ENCODE measurements around the gene OXNAD1. TPM values are rescaled to one million over a fixed set of nuclear protein-coding genes. Genes with fewer than 3 reads are reported as not detected.

OXNAD1 gene
- total RNA-seq, 2 experiments from 2014 or later: 26.9 to 27.1 TPM

DNA sequence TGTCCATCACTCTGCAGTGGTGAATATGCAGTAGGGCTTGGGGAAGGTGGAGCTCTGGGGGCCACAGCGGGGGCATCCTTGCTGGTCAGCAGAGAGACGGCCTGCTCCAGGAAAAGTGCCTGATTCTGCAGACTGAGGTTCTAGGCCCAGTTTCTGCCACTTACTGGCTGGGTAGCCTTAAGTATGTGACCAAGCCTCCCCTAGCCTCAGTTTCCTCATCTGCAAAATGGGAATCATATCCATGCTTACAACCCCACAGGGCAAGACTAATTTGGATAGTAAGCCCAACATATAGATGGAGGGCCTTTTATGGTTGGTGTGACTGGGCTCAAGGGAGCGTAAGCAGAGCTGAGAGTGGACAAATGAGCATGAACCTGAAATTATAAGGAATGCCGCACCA lies 60.8 kb downstream of the OXNAD1 start:
- no peak overlapping the region for H3K27ac Mint-ChIP-seq
- POLR2A ChIA-PET: no interaction called here
- peaks cover 54% of the 10 kb centered on the region for H3K36me3 Mint-ChIP-seq (ENCODE audit: low read depth)

DNA sequence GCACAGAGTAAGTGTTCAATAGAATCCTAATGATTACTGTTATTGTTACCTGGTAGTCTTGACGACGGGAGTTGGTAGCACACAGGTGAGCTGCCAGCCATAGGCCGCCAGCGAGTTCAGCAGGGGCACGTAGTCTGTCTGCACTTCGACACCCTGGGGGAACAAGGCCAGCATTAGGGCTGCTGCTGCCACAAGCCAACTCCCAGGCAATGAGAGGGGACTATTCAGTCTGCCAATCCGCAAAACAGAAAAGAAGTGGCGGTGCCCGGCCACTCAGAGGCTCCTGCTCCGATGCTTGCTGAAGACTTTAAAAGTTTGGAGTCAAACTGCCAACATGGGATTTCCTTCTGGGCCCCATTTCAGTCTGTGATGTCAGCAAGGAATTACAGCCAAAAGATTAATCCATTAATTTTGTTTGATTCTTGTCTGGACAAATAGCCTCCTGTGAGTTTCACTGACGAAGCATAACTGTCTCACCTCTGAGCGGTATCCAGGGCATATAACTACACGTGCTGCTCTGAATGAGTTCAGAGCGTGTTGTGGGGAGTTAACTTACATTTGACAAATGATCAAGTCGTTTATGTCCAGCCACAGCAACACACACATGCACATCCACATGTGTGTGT lies 61.8 kb downstream of the OXNAD1 start:
- Mint-ChIP-seq H3K4me3 (no peak overlapping the region), H3K4me1 (no peaks in the 10 kb centered on the region), H3K27ac (no peak overlapping the region), H3K9me3 (peaks cover 5% of the 10 kb centered on the region), H3K36me3 (ENCODE audit: low read depth) (peaks cover 55% of the 10 kb centered on the region), H3K27me3 (no peaks in the 10 kb centered on the region)
- POLR2A ChIA-PET: no interaction called here
- CTCF ChIA-PET: interaction anchor here (0.6 kb wide), 1 partner anchor 389 kb away, joined by 5 read pairs; no protein-coding TSS in a partner anchor
- DNase-seq: no peak

More for the DNA sequence above, 60.8 kb downstream of the OXNAD1 start:
- DNase-seq: no peak
- Mint-ChIP-seq H3K4me3 (no peak overlapping the region), H3K27me3 (no peaks in the 10 kb centered on the region), H3K9me3 (no peaks in the 10 kb centered on the region), H3K4me1 (no peaks in the 10 kb centered on the region)
- CTCF ChIA-PET: interaction anchor here (0.6 kb wide), 1 partner anchor 11 kb away, joined by 3 read pairs; no protein-coding TSS in a partner anchor

DNA sequence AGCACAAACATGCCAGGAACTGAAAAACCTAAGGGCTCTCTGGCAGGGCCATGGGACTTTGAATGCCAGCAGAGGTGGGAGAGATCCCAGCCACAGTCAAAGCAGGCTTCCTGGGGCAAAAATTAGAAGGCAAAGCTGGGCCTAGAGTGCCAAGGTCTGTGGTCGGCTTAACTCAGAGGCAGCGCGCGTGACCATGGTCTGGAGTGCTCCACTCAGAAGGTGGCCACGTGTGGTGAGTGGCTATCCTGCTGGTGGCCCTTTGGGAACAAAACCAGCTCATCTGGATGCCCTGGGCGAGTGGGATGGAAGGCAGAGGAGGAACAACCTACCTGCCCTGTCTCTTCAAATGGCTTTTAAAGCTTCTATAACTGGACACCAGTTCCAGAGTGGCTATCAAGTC lies 63.1 kb downstream of the OXNAD1 start:
- DNase-seq: no peak
- Mint-ChIP-seq H3K4me3 (no peak overlapping the region), H3K27ac (no peak overlapping the region), H3K4me1 (no peaks in the 10 kb centered on the region), H3K27me3 (no peaks in the 10 kb centered on the region), H3K9me3 (peaks cover 12% of the 10 kb centered on the region), H3K36me3 (ENCODE audit: low read depth) (peaks cover 59% of the 10 kb centered on the region)
- POLR2A ChIA-PET: interaction anchor here (1.1 kb wide), 1 partner anchor 10 kb away, joined by 3 read pairs; no protein-coding TSS in a partner anchor
- CTCF ChIA-PET: no interaction called here

DNA sequence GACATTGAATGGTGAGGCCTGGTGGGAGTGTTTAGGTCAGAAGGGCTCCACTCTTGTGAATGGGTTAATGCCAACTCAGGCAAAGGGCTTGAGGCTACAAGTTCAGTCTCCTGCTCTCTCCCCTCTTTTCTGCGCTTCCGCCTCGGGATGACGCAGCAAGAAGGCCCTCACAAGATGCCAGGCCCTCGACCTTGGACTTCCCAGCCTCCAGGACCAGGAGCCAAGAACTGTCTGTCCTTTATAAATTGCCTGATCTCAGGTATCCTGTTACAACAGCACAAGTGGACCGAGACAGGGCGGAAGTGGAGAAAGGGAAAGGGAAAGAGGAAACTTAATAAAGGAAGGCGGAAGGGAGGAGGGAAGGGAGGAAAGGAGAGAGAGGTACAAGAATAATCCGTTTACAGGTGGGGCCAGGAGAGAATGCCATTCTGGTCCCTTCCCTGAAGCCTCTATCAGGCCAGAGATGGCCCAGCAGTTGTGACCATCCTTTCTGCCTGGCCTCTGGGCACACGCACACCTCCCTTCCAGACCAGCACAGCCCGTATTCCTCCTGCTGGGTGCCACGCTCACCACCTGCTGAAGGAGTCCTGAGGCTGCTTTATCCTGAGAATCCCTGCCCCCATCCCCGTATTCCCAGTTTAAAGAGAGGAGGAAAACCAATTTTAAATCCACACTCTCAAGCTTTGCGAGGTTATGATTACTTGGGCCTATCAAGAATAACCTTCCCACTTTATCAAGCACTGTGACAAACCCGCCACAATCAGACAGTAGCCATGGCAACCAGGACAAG lies 64.2 kb downstream of the OXNAD1 start:
- no peak overlapping the region for H3K27ac Mint-ChIP-seq
- CTCF ChIA-PET: no interaction called here
- H3K4me1 Mint-ChIP-seq: no peaks in the 10 kb centered on the region
- H3K36me3 Mint-ChIP-seq (ENCODE audit: low read depth): peaks cover 58% of the 10 kb centered on the region
- peaks cover 12% of the 10 kb centered on the region for H3K9me3 Mint-ChIP-seq
- POLR2A ChIA-PET: interaction anchor here (0.6 kb wide), 1 partner anchor 523 kb away, joined by 3 read pairs; no protein-coding TSS in a partner anchor
- H3K4me3 Mint-ChIP-seq: no peak overlapping the region
- H3K27me3 Mint-ChIP-seq: no peaks in the 10 kb centered on the region
- no peak for DNase-seq

DNA sequence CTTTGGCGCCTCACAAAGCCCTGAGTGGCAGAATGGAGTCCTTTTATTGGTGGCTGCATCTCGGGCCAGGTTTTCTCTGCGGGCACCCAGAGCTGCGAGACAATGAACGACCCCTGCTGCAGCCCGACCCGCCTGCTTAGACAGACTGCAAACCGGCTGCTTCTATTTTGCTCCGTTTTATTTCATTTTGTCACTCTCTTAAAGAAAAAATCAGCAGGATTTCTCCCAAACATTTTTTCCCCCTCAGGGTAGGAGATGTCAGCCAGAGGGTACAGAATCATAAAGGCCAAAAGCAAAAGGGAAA lies 64.8 kb downstream of the OXNAD1 start:
- Mint-ChIP-seq H3K36me3 (ENCODE audit: low read depth) (peaks cover 62% of the 10 kb centered on the region), H3K4me1 (peaks cover 4% of the 10 kb centered on the region), H3K27ac (no peak overlapping the region), H3K27me3 (no peaks in the 10 kb centered on the region), H3K9me3 (peaks cover 12% of the 10 kb centered on the region), H3K4me3 (no peak overlapping the region)
- POLR2A ChIA-PET: interaction anchor here (0.6 kb wide), 1 partner anchor 524 kb away, joined by 3 read pairs; no protein-coding TSS in a partner anchor
- CTCF ChIA-PET: no interaction called here
- DNase-seq: no peak

DNA sequence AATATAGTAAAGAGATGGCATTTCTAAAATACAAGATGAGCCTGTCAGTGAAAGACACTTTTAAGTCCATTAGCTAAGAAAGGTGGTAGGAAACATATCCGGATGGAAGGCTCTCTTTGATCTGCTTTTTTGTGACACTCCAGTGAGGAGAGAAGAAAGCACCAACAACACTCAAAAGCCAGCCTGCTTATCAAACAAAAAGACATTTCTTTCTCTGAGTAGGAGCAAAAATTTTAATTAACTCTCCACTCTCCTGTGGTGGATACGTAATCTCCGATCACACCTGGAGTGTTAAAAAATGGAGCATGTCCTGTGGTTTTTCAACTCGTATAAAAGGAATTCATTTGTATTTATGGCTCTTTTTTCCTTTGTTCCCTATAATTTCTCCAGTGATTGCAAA lies 65.3 kb downstream of the OXNAD1 start:
- DNase-seq: no peak
- POLR2A ChIA-PET: no interaction called here
- Mint-ChIP-seq H3K4me3 (no peak overlapping the region), H3K4me1 (peaks cover 6% of the 10 kb centered on the region), H3K27me3 (no peaks in the 10 kb centered on the region), H3K27ac (no peak overlapping the region), H3K9me3 (peaks cover 12% of the 10 kb centered on the region), H3K36me3 (ENCODE audit: low read depth) (peaks cover 64% of the 10 kb centered on the region)
- CTCF ChIA-PET: no interaction called here

DNA sequence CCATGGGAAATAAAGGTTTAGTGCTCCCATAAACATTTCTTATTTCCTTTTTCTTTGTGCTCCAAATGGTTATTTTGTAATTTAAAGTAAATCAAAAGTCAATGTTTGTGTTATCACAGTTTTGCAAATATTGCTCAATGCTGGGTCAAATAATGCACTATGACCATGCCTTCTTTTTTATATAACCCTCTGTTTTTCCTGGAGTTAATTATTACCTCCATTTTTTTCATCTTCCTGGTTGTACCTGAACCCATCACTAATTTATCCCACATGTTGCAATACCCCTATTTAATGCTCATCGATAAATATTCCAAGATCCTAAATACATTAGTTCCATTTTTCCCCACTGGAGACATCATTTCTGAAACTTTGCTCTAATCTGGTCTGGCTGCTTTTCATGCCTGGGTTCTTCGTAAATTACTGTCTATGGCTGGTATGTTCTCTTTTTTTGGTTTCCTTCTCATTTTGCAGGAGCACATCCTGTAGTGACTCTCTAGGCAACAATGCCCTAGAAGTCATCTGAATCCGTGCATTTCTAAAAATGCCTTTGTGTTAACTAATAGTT lies 66.4 kb downstream of the OXNAD1 start:
- CTCF ChIA-PET: no interaction called here
- Mint-ChIP-seq H3K36me3 (ENCODE audit: low read depth) (peaks cover 65% of the 10 kb centered on the region), H3K4me3 (no peak overlapping the region), H3K27ac (no peak overlapping the region), H3K4me1 (peaks cover 6% of the 10 kb centered on the region), H3K27me3 (no peaks in the 10 kb centered on the region), H3K9me3 (peaks cover 12% of the 10 kb centered on the region)
- POLR2A ChIA-PET: no interaction called here
- no peak for DNase-seq

DNA sequence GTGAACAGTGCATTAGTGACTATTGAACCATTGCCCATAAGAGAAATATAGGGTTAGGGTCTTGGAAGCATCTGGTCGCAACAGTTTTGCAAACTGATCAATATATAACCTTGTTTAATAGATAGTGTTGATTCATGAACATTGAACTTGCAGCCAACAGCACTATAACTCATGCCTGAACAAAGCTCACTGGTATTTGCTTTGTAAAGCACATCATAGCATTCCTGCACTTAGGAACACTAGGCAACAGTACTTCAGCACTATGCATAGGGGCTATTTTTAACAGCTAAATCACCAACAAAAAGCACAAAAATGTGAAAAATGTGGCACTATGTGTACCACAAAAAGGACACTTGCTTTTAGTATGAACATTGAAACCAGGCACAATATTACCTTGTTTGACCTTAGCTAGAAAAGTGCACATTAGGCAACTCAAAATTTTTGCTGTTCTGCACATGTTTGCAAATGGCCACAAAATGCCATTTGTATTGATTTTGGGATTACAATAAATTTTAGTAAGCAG lies 68.0 kb downstream of the OXNAD1 start:
- ChIA-PET POLR2A (interaction anchor here (0.9 kb wide), 1 partner anchor 20 kb away, joined by 4 read pairs; no protein-coding TSS in a partner anchor), CTCF (interaction anchor here (1.4 kb wide), 1 partner anchor 65 kb away, joined by 6 read pairs; no protein-coding TSS in a partner anchor)
- DNase-seq: no peak
- Mint-ChIP-seq H3K9me3 (peaks cover 12% of the 10 kb centered on the region), H3K36me3 (ENCODE audit: low read depth) (peaks cover 65% of the 10 kb centered on the region), H3K4me3 (no peak overlapping the region), H3K4me1 (peaks cover 13% of the 10 kb centered on the region), H3K27ac (no peak overlapping the region), H3K27me3 (no peaks in the 10 kb centered on the region)

DNA sequence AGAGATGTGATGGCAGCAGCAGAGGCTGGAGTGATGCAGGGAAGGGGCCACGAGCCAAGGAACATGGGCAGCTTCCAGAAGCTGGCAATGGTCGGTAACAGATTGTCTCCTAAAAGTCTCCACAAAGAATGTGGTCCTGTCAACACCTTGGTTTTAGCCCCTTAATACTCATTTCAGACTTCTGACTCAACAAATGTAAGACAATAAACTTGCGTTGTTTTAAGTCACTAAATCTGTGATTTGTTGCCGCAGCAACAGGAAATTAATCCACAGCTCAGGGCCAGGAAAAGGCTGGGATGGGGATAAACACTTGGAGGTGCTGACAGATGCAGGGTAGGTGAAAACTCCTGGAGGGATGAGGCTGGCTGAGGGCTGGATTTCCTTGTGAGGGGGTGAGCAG lies 69.9 kb downstream of the OXNAD1 start:
- POLR2A ChIA-PET: interaction anchor here (0.9 kb wide), 1 partner anchor 80 kb away, joined by 3 read pairs; no protein-coding TSS in a partner anchor
- H3K27ac Mint-ChIP-seq: no peak overlapping the region
- H3K27me3 Mint-ChIP-seq: no peaks in the 10 kb centered on the region
- no peak overlapping the region for H3K4me3 Mint-ChIP-seq
- peaks cover 71% of the 10 kb centered on the region for H3K36me3 Mint-ChIP-seq (ENCODE audit: low read depth)
- H3K4me1 Mint-ChIP-seq: peaks cover 32% of the 10 kb centered on the region
- CTCF ChIA-PET: no interaction called here
- peaks cover 12% of the 10 kb centered on the region for H3K9me3 Mint-ChIP-seq
- no peak for DNase-seq

DNA sequence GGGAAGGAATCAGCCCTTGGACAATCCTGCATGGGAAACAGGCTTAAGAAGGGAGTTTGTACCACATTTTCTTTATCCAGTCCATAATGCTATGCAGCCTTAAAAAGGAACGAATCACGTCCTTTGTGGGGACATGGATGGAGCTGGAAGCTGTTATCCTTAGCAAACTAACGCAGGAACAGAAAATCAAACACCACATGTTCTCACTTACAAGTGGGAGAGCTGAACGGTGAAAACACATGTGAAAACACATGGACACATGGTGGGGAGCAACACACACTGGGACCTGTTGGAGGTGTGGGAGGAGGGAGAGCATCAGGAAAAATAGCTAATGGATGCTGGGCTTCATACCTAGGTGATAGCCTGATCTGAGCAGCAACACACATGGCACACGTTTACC lies 70.3 kb downstream of the OXNAD1 start:
- Mint-ChIP-seq H3K27me3 (no peaks in the 10 kb centered on the region), H3K27ac (no peak overlapping the region), H3K36me3 (ENCODE audit: low read depth) (peaks cover 66% of the 10 kb centered on the region), H3K9me3 (peaks cover 12% of the 10 kb centered on the region), H3K4me3 (no peak overlapping the region), H3K4me1 (peaks cover 35% of the 10 kb centered on the region)
- ChIA-PET CTCF (no interaction called here), POLR2A (interaction anchor here (0.9 kb wide), 1 partner anchor 81 kb away, joined by 3 read pairs; no protein-coding TSS in a partner anchor)
- no peak for DNase-seq

DNA sequence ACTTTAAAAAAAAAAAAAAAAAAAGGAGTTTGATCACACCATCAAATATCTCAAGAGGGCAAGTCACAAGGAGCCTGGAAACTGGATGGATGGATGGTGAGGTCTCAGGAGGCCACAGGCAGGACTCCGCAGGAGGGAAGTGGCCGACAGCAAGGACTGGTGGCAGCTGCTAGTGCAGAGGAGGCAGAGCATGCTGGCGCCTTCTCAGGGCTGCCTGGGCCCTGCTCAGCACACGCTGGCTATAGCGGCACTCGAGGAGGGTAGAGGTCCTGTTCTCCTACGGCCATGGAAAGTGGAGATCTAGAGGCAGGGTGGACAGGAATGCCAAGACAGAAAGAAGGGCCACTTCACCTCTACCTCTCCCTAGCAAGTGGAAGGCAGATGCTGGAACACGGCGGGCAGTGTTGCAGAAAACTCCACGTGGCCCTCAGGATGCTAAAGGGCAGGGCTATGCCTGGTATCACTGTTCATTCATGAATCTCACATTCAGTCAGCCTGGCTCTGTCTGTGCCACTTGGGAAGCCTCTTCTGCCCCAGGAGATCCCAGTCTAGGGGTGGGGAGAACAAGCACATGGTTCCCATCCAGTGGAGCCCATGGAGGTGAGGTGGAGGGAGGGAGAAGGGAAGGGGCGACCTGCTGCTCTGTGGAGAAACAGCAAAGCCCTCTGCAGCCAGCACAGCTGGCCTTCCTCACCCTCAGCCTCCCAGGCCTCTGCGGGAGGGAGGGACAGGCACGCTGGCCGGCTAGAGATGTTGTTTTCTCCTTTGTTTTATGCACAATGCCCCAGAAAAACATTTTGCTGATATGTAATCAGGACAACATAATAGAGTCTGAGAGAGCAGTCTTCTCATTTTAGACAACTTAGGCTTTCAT lies 71.0 kb downstream of the OXNAD1 start:
- CTCF ChIA-PET: interaction anchor here (0.6 to 2.6 kb wide), 3 partner anchors 16 to 46 kb away, joined by 3 to 11 read pairs (median 4); no protein-coding TSS in a partner anchor
- peaks cover 12% of the 10 kb centered on the region for H3K9me3 Mint-ChIP-seq

DNA sequence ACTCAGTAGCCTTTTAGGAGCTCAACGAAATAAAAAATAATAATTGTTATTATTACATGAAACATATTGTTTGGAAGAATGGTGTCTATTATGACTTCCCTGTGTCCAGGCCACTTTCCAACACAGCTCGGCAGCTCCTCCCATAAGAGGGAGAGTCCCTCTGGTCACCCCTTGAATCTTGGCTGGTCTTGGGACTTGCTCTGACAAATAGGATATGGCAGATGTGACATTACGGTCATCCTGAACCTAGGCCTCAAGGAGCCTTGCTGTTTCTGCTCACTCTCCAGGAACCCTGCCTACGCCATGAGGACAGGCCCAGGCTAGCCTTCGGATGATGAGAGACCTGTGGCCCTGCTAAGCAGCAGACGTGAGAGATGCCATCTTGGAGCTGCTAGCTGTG lies 71.8 kb downstream of the OXNAD1 start:
- no peaks in the 10 kb centered on the region for H3K27me3 Mint-ChIP-seq
- no peak overlapping the region for H3K4me3 Mint-ChIP-seq
- no peak for DNase-seq
- POLR2A ChIA-PET: no interaction called here
- CTCF ChIA-PET: interaction anchor here (0.6 to 2.6 kb wide), 4 partner anchors 16 to 288 kb away, joined by 3 to 11 read pairs (median 5); no protein-coding TSS in a partner anchor
- H3K36me3 Mint-ChIP-seq (ENCODE audit: low read depth): peaks cover 51% of the 10 kb centered on the region
- H3K27ac Mint-ChIP-seq: no peak overlapping the region
- peaks cover 35% of the 10 kb centered on the region for H3K4me1 Mint-ChIP-seq
- peaks cover 8% of the 10 kb centered on the region for H3K9me3 Mint-ChIP-seq

More for the DNA sequence above, 71.0 kb downstream of the OXNAD1 start:
- Mint-ChIP-seq H3K4me1 (peaks cover 35% of the 10 kb centered on the region), H3K27me3 (no peaks in the 10 kb centered on the region), H3K27ac (no peak overlapping the region), H3K36me3 (ENCODE audit: low read depth) (peaks cover 60% of the 10 kb centered on the region), H3K4me3 (no peak overlapping the region)
- no peak for DNase-seq
- POLR2A ChIA-PET: interaction anchor here (0.9 kb wide), 1 partner anchor 81 kb away, joined by 3 read pairs; no protein-coding TSS in a partner anchor
